ENCODE data around the gene LCLAT1. TPM values are rescaled to one million over a fixed set of nuclear protein-coding genes. Genes with fewer than 3 reads are reported as not detected.
"Not testable (repeated sequence)": the region's sequence is repeated elsewhere in the genome, so short reads cannot be mapped to it uniquely, and the experiment has no call there.

LCLAT1 gene
- total RNA-seq, 2 donors from 2014 or later, result 30.2 to 34.2 TPM

GRCh38 chr2:30639836-30640235 is 192.8 kb downstream of the LCLAT1 start:
- no peak for DNase-seq
- Histone ChIP-seq H3K9me3 (ENCODE audit: control insufficient read depth, low read length) (no peaks in the 10 kb centered on the region), H3K27me3 (ENCODE audit: control insufficient read depth, insufficient read depth, low read length, poor library complexity, severe bottlenecking) (no peaks in the 10 kb centered on the region), H3K27ac (ENCODE audit: low read depth, low read length) (no peak overlapping the region), H3K4me1 (ENCODE audit: control insufficient read depth, insufficient read depth, low read length) (no peaks in the 10 kb centered on the region), H3K36me3 (ENCODE audit: control insufficient read depth, insufficient read depth, low read length) (peaks cover 11% of the 10 kb centered on the region), H3K9ac (ENCODE audit: extremely low read depth, low read length, poor library complexity, severe bottlenecking) (no peak overlapping the region), H3K4me3 (ENCODE audit: low read length) (no peak overlapping the region)
- Mint-ChIP-seq H3K27ac (no peak overlapping the region), H3K27me3 (ENCODE audit: insufficient read depth) (no peaks in the 10 kb centered on the region), H3K36me3 (ENCODE audit: low read depth) (peaks cover 28% of the 10 kb centered on the region), H3K4me3 (no peak overlapping the region), H3K4me1 (no peaks in the 10 kb centered on the region), H3K9me3 (no peaks in the 10 kb centered on the region)
- TF ChIP-seq, protein P1, sequence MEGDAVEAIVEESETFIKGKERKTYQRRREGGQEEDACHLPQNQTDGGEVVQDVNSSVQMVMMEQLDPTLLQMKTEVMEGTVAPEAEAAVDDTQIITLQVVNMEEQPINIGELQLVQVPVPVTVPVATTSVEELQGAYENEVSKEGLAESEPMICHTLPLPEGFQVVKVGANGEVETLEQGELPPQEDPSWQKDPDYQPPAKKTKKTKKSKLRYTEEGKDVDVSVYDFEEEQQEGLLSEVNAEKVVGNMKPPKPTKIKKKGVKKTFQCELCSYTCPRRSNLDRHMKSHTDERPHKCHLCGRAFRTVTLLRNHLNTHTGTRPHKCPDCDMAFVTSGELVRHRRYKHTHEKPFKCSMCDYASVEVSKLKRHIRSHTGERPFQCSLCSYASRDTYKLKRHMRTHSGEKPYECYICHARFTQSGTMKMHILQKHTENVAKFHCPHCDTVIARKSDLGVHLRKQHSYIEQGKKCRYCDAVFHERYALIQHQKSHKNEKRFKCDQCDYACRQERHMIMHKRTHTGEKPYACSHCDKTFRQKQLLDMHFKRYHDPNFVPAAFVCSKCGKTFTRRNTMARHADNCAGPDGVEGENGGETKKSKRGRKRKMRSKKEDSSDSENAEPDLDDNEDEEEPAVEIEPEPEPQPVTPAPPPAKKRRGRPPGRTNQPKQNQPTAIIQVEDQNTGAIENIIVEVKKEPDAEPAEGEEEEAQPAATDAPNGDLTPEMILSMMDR (conservative IDR thresholded peaks at IDR 0.05), result no peak
- 90 to 93% methylated on average over 2 to 5 of the region's 5 CpGs for WGBS, 2 experiments (ENCODE audit: insufficient coverage in 1 of 2, insufficient read length in 1 of 2)

- H3K27ac ChIP-seq (ENCODE audit: low read depth, low read length), result no peak overlapping the region
- H3K27me3 ChIP-seq (ENCODE audit: control insufficient read depth, insufficient read depth, low read length, poor library complexity, severe bottlenecking), result no peaks in the 10 kb centered on the region
- Mint-ChIP-seq H3K27ac (no peak overlapping the region), H3K4me3 (no peak overlapping the region), H3K9me3 (no peaks in the 10 kb centered on the region), H3K4me1 (no peaks in the 10 kb centered on the region), H3K27me3 (ENCODE audit: insufficient read depth) (no peaks in the 10 kb centered on the region), H3K36me3 (ENCODE audit: low read depth) (peaks cover 28% of the 10 kb centered on the region)
- TF ChIP-seq, protein P1 (conservative IDR thresholded peaks at IDR 0.05), result no peak
- DNase-seq, result no peak
- H3K36me3 ChIP-seq (ENCODE audit: control insufficient read depth, insufficient read depth, low read length), result peaks cover 11% of the 10 kb centered on the region
- H3K4me1 ChIP-seq (ENCODE audit: control insufficient read depth, insufficient read depth, low read length), result no peaks in the 10 kb centered on the region
- no peak overlapping the region for H3K9ac ChIP-seq (ENCODE audit: extremely low read depth, low read length, poor library complexity, severe bottlenecking)
- 59 to 90% methylated on average over 2 to 3 of the region's 3 CpGs for WGBS, 2 experiments (ENCODE audit: insufficient coverage in 1 of 2, insufficient read length in 1 of 2)
- H3K9me3 ChIP-seq (ENCODE audit: control insufficient read depth, low read length), result no peaks in the 10 kb centered on the region
- no peak overlapping the region for H3K4me3 ChIP-seq (ENCODE audit: low read length)
Observed at GRCh38 chr2:30641765-30642345, 194.8 kb downstream of the LCLAT1 start.

DNA sequence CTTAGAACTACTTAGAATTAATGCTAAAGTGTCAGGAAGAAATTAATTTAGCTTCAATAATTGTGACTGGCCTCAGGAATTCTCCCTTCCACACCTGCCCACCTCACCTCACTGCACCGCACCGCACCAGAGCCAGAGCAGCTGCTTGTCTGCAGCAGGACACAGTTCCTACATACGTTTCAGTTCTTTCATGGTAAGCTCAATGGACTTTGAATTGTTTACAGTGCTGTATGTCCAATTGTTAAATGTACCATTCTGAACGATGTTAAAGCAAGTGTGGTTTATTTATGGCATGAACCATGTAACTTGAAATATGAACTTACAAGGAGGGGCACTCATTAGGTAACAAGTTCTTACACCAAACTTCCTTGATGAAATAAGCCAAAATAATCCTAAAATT is 196.0 kb downstream of the LCLAT1 start:
- not testable (repeated sequence) for H3K9ac ChIP-seq (ENCODE audit: extremely low read depth, low read length, poor library complexity, severe bottlenecking); H3K27me3 ChIP-seq (ENCODE audit: control insufficient read depth, insufficient read depth, low read length, poor library complexity, severe bottlenecking); H3K4me3 Mint-ChIP-seq; H3K27ac Mint-ChIP-seq; H3K9me3 ChIP-seq (ENCODE audit: control insufficient read depth, low read length); H3K4me3 ChIP-seq (ENCODE audit: low read length); H3K27me3 Mint-ChIP-seq (ENCODE audit: insufficient read depth); H3K4me1 ChIP-seq (ENCODE audit: control insufficient read depth, insufficient read depth, low read length); H3K9me3 Mint-ChIP-seq; H3K4me1 Mint-ChIP-seq; DNase-seq; H3K27ac ChIP-seq (ENCODE audit: low read depth, low read length)
- no CpG with 5 or more reads among the region's 4 CpGs for WGBS, 2 experiments (ENCODE audit: insufficient coverage in 1 of 2, insufficient read length in 1 of 2)
- peaks cover 26% of the 10 kb centered on the region for H3K36me3 Mint-ChIP-seq (ENCODE audit: low read depth)
- peaks cover 11% of the 10 kb centered on the region for H3K36me3 ChIP-seq (ENCODE audit: control insufficient read depth, insufficient read depth, low read length)

- no peak overlapping the region for H3K4me3 Mint-ChIP-seq
- 80 to 84% methylated on average over 2 of the region's 3 CpGs for WGBS, 2 experiments (ENCODE audit: insufficient coverage in 1 of 2, insufficient read length in 1 of 2)
- no peaks in the 10 kb centered on the region for H3K27me3 ChIP-seq (ENCODE audit: control insufficient read depth, insufficient read depth, low read length, poor library complexity, severe bottlenecking)
- H3K9me3 ChIP-seq (ENCODE audit: control insufficient read depth, low read length), result no peaks in the 10 kb centered on the region
- H3K27ac ChIP-seq (ENCODE audit: low read depth, low read length), result no peak overlapping the region
- peaks cover 20% of the 10 kb centered on the region for H3K36me3 Mint-ChIP-seq (ENCODE audit: low read depth)
- no peak overlapping the region for H3K9ac ChIP-seq (ENCODE audit: extremely low read depth, low read length, poor library complexity, severe bottlenecking)
- no peaks in the 10 kb centered on the region for H3K27me3 Mint-ChIP-seq (ENCODE audit: insufficient read depth)
- DNase-seq, result no peak
- peaks cover 11% of the 10 kb centered on the region for H3K36me3 ChIP-seq (ENCODE audit: control insufficient read depth, insufficient read depth, low read length)
- H3K9me3 Mint-ChIP-seq, result no peaks in the 10 kb centered on the region
- TF ChIP-seq, protein P1 (conservative IDR thresholded peaks at IDR 0.05), result no peak
- no peaks in the 10 kb centered on the region for H3K4me1 Mint-ChIP-seq
- H3K4me3 ChIP-seq (ENCODE audit: low read length), result no peak overlapping the region
- H3K27ac Mint-ChIP-seq, result no peak overlapping the region
- no peaks in the 10 kb centered on the region for H3K4me1 ChIP-seq (ENCODE audit: control insufficient read depth, insufficient read depth, low read length)
Observed at GRCh38 chr2:30643674-30644073, 196.6 kb downstream of the LCLAT1 start.

Data from endodermal cell (in vitro differentiated cells).